RPMI8226 (cell line): ENCODE results near the gene ASCC3.
"Not testable (repeated sequence)": the region's sequence is repeated elsewhere in the genome, so short reads cannot be mapped to it uniquely, and the experiment has no call there.

ENCODE experiments used
- DNase-seq: peaks from one replicate; pipeline ENCODE4 v3.0.0-alpha.2; 2015

The ASCC3 gene

DNA sequence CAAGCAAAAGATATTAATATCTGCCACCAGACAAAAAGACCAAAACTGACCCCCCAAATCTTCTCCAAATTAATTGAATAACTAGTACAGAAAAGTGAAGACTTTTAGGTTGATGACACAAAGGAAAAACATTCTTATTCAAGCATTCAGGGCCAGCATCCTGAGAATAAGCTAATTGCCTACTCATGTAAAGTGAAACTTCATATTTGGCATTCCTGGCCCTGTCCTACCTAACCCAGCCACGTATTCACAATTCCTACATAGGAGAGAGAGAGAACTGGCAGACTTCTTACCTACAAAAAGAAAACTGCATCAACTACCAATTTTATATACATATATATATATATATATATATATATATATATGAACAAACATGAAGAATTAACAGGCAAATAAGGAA lies 4.9 kb upstream of the ASCC3 start:
- no peak for DNase-seq

DNA sequence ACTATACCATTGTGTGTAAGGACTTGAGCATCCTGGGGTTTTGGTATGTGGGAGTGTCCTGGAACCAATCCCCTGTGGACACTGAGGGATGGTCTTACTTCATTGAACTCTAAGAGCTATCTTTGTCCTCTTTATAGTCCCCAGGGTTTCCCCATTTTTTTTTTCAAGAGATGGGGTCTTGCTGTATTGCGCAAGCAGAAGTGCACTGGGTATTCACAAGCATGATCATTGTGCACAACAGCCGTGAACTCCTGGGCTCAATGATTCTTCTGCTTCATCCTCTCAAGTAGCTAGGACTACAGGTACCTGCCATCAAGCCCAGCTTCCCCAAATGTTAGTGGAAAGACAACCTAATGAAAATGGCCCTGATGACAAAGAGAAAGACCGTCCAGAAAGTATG lies 2.2 kb upstream of the ASCC3 start:
- no peak for DNase-seq

DNA sequence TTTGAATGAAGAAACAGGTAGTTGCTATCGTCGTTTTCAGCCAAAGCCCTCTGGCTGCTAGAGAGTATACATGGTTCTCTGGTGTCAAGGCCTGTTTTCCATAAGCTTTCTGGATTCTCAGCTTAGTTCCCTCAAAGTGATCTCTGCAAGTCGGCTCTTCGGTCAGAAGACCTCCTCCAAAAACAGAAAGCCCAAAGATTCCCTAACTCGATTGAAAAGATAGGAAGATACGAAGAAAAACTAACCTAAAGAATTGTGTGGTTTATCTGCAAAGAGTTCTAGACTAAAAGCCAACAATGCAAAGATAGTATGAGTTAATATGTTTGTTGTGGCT lies 545 bp upstream of the ASCC3 start:
- DNase-seq, result no peak

DNA sequence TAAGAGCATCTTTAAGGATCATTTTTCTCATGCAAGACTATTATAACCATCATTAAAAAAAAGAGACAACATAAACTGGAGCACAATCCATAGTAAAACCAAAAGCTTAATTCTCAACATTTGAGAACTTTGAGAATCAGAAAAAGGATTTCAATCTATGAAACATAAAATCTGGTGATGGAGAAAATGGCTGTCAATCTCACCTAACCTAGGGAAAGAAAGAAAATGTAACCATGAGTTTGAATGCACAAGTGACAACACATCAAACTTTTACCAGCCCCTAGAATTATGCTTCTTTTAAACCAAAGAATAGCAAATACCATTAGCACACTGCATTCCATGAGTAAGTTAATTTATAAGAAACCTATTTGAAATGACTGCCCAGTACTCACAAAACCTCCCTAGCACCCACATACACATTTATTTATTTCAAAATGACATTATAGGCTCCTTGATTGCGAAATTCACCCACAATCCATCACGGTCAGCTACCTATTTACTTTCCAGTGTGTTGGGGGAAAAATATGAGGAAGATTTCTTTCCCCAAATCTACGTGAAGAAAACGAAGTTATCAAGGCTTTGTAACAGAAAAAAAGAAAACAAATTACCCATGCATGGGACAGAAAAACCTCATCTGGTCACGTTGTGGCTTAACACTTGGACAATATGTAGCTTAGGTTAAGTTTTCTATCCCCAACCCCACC lies 828 bp downstream of the ASCC3 start:
- DNase-seq, result no peak

DNA sequence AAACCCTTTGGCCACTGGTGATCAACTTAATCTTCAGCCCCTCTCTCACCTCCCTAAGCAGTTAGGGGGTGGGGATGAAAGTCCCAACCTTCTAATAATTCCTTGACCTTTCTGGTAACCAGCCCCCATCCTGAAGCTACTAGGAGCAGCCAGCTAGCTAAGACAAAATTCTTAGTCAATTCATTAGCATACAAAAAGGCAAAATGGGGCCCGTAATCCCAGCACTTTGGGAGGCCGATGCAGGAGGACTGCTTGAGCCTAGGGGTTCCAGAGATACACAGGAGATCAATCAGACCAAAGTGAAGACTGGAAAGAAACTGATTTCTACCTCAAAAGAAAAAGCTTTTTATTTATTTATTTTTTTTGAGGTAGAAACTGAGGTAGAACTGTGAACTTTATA lies 1.8 kb downstream of the ASCC3 start:
- DNase-seq, result no peak

DNA sequence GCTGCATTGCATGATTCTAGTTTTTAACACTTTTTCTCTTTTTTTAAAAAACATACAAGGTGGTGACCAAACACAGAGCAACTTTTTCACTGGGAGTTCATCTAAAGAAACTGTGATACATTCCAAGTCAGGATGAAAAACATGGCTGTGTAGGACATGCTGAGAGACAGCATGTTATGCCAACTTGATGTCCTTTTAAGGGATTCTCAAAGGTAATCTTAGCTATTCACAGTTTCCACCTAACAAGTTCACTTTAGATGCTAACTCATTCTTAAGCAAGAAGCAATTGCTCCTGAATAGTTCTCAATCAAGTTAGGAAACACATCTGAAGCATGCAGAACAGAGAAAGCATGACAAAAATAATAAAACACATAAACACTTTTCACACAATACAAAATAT lies 3.3 kb downstream of the ASCC3 start:
- DNase-seq, result no peak

DNA sequence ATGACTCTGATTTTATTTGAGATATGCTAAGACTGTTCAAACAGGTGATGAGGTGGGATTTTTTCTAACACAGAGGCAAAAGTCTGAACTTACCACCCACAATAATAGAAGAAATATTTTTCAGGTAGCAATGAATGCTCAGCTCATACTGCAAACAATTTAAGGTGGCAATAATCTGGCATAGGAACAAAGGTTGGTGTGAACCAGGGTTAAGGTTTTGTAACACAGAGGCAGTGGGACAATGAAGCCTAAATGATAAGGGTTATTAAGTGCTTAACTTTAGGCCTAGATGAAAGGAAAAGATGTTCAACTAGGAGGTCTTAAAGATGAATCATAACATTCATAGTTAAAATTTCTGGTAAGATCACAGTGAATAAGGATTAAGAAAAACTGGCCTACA lies 4.9 kb downstream of the ASCC3 start:
- no peak for DNase-seq

DNA sequence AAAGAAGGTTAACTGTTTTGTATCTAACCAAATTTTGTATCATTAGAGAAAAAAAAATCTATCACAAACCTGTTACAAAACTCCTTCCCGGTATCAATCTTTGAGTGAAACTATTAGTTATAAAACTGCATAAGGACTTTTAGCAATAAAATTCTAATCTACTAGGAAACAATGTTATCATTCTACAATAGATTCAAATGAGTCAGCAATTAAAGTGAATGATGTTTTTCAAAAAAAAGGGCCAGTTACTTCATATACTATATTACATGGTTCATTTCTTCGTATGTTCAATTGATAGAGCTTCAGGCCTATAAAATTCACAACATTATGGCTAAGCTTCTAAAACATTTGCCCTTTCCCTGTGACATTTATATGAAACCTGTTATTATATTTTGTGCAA lies 15.6 kb downstream of the ASCC3 start:
- no peak for DNase-seq

DNA sequence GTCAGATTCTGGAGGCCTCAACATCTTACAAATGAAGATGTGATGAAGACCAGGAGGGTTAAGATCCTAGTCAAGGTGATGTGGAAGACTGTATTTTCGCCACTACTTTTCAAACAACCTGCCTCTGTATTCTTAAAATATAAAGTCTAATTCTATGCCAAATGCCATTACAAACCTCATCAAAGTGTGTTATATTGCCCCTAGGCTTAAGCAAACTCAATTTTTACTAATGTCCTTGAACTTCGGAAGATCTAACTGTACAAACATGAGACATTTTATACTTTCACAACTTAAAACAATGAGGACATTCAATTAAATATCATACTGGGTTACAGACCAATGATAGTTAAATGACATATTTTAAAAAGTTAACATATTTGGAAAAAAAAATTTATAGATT lies 19.1 kb downstream of the ASCC3 start:
- no peak for DNase-seq

DNA sequence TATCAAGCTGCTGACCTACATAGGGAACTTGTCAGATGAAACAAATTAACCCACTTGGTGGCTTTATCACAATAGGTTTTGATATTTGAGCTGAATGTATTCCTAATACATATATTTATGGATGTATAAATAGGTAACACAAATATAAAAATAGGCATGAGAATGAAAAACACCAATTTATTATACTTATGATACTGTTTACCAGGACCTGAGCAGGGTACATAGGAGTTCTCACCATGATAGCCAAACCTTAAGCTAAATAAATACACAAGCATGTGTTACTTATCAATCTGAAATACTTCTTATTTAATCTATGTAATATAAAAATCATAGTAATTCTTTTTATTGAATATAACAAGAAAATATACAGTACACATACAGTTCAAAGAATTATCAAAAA lies 25.0 kb downstream of the ASCC3 start:
- DNase-seq, result no peak

DNA sequence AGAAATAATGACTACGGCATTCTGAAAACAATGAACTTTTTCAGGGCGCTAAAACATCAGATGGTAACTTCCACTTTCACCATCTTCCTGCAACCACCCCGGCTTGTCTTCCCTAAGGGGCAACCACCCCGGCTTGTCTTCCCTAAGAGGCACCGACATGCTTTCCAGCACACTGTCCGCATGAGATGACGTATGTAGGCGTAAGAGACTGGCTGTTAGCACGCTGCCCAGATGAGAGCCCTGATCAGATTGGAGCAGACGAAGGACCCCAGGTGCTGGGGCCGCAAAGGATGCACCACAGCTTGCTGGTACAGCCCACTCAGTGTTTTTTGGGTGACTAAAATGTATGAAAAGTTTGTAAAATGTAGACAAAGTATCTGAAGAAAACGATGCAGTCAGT lies 29.3 kb downstream of the ASCC3 start:
- DNase-seq, result no peak

DNA sequence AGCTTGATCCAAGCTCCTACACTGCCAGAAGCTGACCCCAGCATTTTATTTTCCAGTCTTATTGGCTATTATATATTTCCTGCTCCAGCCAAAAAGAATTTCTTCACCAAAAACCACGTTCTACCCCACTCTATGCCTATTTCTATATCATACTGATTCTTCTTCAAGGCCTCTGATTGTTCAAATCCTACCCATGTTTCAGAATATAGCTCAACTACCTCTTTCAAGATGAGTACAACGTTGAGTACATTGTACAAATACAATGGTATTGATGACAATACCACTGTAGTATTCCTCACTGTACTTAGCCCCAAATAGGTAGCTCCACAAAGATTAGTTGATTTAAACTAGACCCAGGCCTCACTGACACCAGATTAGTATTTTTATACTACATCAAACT lies 31.0 kb downstream of the ASCC3 start:
- no peak for DNase-seq

DNA sequence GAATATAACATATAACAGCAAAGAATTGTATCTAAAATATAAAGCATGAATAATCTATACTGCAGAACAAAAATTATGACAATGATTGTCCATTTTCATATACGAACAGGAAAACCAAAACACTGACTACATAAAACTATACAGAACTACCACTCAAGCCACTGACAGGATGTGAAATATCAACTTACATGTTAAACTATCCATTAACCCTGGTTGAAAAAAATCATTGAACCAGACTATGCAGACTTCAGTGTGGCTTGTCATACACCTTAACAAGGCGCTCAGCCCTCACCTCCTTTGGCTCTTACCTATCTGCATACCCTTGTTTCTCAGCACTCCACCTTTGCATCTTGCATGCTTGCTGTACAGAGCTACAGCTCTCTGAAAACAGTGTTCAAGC lies 34.9 kb downstream of the ASCC3 start:
- no peak for DNase-seq

DNA sequence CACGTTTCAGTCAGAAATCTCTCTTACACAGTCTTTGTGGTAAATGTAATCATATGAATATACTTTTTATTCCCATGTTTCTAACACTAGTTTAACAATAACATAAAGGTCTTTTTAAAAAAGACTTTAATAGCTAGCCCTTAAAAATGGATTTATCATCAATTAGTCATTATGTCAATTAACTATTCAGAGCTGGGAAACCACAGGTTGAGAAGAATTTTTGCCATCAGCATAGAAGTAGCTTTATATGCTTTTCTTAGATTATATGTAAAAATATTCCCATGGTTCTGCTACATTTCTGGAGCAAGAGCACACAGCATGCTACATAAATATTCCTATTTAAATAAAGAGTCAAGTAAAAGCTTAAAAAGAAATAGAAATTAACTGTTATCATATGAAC lies 35.5 kb downstream of the ASCC3 start:
- no peak for DNase-seq

DNA sequence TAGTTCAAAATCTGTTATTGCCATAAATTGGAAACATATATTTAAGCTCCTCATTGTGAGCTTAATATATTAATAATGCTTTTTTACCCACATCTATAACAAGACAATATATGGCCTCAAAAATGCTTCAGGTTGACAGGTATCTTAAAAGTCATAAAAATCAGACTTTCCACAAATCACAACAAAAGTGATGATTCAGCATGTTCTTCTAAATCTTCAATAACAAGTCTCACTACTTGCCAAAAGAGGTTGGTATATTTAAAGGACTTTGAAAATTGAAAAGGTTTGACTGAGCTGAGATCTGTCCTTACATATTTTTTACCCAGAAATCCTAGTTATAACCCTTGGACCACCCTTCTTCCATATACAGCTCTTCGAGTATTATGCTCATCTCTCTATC lies 41.7 kb downstream of the ASCC3 start:
- no peak for DNase-seq

DNA sequence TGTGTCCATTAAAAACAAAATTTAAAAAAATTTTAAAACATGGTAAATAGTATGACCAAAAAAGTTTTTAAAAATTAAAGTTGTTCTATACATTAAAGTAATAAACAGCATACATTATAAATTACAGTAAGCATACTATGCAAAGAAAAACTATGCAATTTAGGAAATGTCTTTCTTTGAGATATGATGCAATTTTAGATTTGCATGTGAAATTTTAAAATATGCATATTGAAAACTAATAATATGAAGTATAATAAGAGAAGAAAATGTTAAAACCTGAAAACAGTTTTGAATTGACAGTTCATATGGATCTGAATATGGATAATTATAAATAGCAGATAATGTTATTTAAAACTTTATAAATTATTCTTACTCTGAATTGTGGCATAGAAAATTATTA lies 43.1 kb downstream of the ASCC3 start:
- no peak for DNase-seq

DNA sequence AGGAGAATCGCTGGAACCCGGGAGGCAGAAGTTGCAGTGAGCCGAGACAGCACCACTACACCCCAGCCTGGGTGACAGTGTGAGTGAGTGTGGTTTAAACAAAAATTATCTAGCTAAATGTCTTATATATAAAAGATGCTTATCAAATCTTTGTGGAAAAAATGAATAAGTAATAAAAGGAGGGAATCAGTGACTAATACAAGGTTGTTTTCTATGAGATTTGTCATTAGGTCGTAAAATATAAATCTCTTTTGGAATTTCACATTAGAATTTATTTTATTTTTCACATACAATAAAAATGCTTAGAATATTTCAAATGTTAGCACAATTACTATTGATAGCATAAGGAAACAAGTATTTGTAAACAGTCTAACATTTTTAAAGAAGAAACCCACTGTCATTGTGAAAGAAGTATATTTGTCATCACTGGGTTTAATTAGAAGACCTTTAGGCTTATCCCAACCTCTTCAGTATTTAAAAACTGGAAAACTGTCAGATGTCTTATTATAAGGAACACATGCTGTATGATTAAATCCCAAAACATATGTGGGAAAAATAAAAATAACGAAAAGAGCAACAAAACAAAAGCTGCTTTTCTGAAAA lies 47.1 kb downstream of the ASCC3 start:
- no peak for DNase-seq

DNA sequence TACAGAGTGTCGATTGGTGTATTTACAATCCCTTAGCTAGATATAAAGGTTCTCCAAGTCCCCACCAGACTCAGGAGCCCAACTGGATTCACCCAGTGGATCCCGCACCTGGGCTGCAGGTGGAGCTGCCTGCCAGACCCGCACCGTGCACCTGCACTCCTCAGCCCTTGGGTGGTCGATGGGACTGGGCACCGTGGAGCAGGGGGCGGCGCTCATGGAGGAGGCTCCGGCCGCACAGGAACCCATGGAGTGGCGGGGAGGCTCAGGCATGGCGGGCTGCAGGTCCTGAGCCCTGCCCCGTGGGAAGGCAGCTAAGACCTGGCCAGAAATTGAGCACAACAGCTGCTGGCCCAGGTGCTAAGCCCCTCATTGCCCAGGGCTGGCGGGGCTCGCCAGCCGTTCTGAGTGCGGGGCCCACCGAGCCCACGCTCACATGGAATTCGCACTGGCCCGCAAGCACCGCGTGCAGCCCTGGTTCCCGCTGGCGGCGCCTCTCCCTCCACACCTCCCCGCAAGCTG lies 52.0 kb downstream of the ASCC3 start:
- DNase-seq, result not testable (repeated sequence)

DNA sequence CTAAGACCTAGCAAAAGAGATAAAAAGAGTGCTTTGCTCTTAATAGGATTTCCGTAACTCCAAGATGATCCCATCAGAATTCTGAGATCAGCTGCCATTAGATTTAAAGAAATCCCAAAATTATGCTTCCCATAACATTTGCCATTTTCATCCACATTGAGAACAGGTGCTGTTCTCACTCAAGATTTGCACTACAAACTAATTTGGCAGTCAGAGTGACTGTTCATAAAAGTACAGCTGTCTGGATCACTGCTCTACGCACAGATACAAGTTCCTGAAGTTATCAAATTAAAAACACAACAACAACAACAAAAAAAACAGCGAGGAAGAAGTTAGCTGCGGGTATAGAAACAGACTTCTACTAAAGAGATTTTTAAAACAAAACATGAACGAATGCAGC lies 58.1 kb downstream of the ASCC3 start:
- DNase-seq, result no peak

DNA sequence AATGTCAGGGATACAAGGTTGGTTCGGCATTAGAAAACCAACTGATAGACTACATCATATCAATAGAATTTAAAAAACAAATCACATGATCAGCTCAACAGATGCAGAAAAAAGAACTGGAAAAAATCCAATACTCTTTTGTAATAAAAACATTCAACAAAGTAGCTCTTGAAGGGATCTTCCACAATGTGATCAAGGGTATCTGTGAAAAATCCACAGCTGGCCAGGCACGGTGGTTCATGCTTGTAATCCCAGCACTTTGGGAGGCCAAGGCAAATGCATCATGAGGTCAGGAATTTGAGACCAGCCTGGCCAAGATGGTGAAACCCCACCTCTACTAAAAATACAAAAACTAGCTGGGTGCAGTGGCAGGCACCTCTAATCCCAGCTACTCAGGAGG lies 63.1 kb downstream of the ASCC3 start:
- DNase-seq, result no peak

DNA sequence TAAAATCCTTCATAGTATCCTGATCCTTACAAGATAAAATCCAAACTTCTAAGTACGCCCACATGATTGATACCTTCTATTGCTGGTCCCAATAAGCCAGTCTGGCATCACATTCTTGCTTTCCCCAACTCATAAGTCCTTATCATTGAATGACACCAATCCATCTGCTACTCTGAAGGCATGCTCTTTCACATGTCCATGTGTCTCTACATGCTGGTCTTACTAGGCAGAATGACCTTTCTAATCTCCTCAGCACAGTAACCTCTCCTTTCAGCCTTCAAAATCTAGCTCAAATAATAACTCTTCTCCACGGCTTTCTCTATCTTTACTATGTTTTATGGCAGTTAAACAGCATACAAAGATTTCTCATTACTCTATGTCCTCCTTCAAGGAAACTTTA lies 71.1 kb downstream of the ASCC3 start:
- DNase-seq, result no peak

DNA sequence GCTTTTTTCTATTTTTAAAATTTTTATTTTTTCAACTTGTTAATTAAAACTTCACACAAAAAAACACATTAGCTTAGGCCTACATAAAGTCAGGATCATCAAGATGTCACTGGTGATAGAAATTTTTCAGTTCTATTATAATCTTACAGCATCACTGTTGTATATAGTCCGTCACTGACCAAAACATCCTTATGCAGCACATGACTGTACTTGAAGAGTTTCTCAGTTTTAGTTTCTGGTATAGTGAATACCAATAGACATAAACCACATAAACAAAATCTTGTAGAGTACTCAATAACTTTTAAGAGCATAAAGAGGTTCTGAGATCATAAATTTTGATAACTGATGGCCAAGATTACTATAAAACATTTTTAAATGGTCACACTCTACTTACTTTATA lies 71.8 kb downstream of the ASCC3 start:
- DNase-seq, result no peak

DNA sequence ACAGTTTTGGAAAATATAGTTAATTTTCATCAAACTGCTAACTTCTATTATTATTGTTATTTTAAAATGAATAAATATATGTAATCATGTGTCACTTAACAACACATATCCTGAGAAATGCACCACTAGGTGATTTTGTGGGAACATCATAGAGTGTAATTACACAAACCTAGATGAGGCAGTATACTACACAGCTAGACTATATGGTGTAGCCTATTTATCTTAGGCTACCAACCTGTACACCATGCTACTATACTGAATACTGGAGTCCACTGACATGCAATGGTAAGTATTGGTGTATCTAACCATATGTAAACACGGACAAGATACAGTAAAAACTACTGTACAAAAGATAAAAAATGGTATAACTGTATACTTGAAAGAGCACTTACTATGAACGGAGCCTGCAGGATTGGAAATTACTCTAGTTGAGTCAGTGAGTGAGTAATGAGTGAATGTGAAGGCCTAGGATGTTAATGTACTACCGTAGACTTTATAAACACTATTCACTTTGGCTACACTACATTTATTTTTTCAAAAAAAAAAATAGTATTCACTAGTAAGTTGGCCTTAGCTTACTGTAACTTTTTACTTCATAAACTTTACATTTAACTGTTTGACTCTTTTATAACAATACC lies 72.4 kb downstream of the ASCC3 start:
- no peak for DNase-seq

DNA sequence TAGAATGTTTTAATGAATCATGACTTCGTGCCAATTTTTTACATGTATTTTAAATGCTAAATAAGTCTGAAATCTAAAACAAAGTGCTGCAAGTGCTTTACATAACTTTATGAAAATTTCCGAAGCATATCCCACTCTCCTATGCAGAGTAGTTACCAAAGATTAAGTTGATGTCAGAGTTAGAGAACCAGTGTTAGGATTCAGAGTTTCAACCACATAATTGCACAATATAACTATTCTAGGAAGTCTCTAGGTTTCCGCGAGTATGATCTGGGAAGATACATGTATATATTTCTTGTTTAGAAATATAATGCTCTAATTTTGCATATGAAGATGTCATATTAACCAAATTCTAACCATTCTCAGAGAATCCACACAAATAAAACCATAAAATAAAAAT lies 74.8 kb downstream of the ASCC3 start:
- no peak for DNase-seq
